HG03354 (cell line): ENCODE measurements around the gene ZSCAN4.

Experiments used
- ATAC-seq: cut with Tn5 transposase; IDR thresholded peaks from one replicate; pipeline ENCODE4 v1.9.1; 2021; ENCODE audit warnings: mild to moderate bottlenecking; ENCODE audit not compliant: unreplicated experiment, poor library complexity, severe bottlenecking

ZSCAN4 gene

GRCh38 chr19:57668635-57669034 is at the start of gene ZSCAN4:
Gene ZSCAN4 (plus strand): TSS chr19:57668935. CDS start chr19:57676146, 7,211 bp downstream.
- ATAC-seq = no peak

- no peak for ATAC-seq
Measured at GRCh38 chr19:57620673-57621348, 47.9 kb upstream of the ZSCAN4 start.

GRCh38 chr19:57623091-57623490 is 45.6 kb upstream of the ZSCAN4 start:
- ATAC-seq = no peak

- peak; percentile 99 for ATAC-seq
Measured at GRCh38 chr19:57632987-57633831, 35.5 kb upstream of the ZSCAN4 start, which contains the start of gene ZNF211. Gene ZNF211 (plus strand): TSS chr19:57633168. CDS start chr19:57633347, 179 bp downstream.

GRCh38 chr19:57633832-57634131 is 35.0 kb upstream of the ZSCAN4 start:
- ATAC-seq = no peak

GRCh38 chr19:57637379-57637778 is 31.4 kb upstream of the ZSCAN4 start:
- no peak for ATAC-seq

- ATAC-seq = no peak
Measured at GRCh38 chr19:57641715-57642234, 27.0 kb upstream of the ZSCAN4 start.

GRCh38 chr19:57642396-57643046 is 26.2 kb upstream of the ZSCAN4 start:
- ATAC-seq = no peak

GRCh38 chr19:57643734-57644133 is 25.0 kb upstream of the ZSCAN4 start:
- no peak for ATAC-seq

GRCh38 chr19:57648331-57649003 is 20.3 kb upstream of the ZSCAN4 start:
- ATAC-seq = no peak

- ATAC-seq = no peak
Measured at GRCh38 chr19:57651654-57651996, 17.1 kb upstream of the ZSCAN4 start.

GRCh38 chr19:57653689-57654088 is 15.0 kb upstream of the ZSCAN4 start:
- no peak for ATAC-seq

GRCh38 chr19:57655443-57655842 is 13.3 kb upstream of the ZSCAN4 start:
- no peak for ATAC-seq

- no peak for ATAC-seq
Measured at GRCh38 chr19:57656346-57656745, 12.4 kb upstream of the ZSCAN4 start.

GRCh38 chr19:57664269-57665127 is 4.2 kb upstream of the ZSCAN4 start:
- no peak for ATAC-seq

GRCh38 chr19:57665261-57665806 is 3.4 kb upstream of the ZSCAN4 start:
- ATAC-seq = no peak

- no peak for ATAC-seq
Measured at GRCh38 chr19:57667228-57667627, 1.5 kb upstream of the ZSCAN4 start.

- ATAC-seq = no peak
Measured at GRCh38 chr19:57671124-57671895, 2.6 kb downstream of the ZSCAN4 start.
